ENCODE data around the gene MS4A2. TPM values are rescaled to one million over a fixed set of nuclear protein-coding genes. Genes with fewer than 3 reads are reported as not detected.

The MS4A2 gene
- total RNA-seq, 4 donors from 2014 or later, result 0.75 to 7.3 (median 3.6) TPM

DNA sequence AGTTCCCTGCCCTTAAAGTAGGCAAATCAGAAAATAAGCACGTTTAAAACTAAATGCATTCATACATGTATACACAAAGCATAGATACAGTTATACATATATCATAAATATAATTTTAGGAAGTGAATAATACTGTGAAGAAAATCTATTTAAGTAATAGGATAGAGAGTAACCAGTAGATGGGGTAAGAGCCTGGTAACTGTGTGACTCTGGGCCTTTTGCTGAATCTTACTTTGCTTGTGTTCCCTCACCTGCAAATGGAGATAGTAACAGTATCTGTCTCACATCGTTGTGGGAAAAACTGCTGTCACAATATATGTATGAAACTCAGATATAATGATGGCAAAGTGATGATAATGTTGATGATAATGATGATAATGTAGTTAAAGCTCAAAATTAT lies 29.9 kb downstream of the MS4A2 start:
- TF ChIP-seq CTCF (IDR thresholded peaks at IDR 0.05; ENCODE audit: low read depth), result no peak

- no peak for TF ChIP-seq CTCF (IDR thresholded peaks at IDR 0.05; ENCODE audit: low read depth)
These were observed 31.2 kb downstream of the MS4A2 start for GRCh38 chr11:60119710-60120109.

- no peak for TF ChIP-seq CTCF (IDR thresholded peaks at IDR 0.05; ENCODE audit: low read depth)
These were observed 32.8 kb downstream of the MS4A2 start for GRCh38 chr11:60121264-60121663.

- no peak for TF ChIP-seq CTCF (IDR thresholded peaks at IDR 0.05; ENCODE audit: low read depth)
These were observed 34.1 kb downstream of the MS4A2 start for GRCh38 chr11:60122414-60123036.

DNA sequence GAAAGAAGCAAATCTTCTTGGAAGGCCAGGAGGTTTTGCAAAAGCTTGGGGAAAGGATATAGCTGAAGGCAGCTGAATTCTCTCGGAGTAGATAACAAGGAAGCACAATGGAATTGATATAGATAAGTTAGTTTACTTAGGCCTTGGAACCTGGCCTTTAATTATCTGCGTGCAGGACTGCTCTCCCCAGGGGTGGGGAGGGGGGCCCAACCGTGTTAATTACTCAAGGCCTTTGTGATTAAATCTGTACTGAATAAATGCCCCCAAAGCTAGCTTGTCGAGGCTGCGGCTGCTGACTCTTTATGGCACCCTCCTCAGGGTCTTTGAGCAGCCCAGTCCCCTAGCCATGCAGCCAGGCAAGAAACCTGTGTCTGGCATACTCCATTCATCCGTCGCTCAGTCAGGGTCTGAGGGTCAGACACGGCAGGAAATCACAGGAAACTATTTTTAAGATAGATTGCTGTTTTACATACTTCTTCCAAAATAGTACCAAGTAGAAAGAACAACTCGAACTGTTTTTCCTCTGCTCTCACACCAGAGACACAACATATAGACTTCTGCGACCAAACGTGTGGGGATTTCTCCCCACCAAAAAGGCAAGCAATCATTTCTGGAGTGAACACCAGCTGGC lies 36.5 kb downstream of the MS4A2 start:
- TF ChIP-seq CTCF (IDR thresholded peaks at IDR 0.05; ENCODE audit: low read depth), result no peak

- no peak for TF ChIP-seq CTCF (IDR thresholded peaks at IDR 0.05; ENCODE audit: low read depth)
These were observed 37.6 kb downstream of the MS4A2 start for GRCh38 chr11:60125956-60126585.

GRCh38 chr11:60127311-60127811 lies 38.9 kb downstream of the MS4A2 start:
- TF ChIP-seq CTCF (IDR thresholded peaks at IDR 0.05; ENCODE audit: low read depth), result no peak
